ENCODE measurements around the gene CD22. TPM values are rescaled to one million over a fixed set of nuclear protein-coding genes. Genes with fewer than 3 reads are reported as not detected.

CD22 gene
- total RNA-seq, 1 experiment from 2014 or later = not detected

GRCh38 chr19:35318679-35319448, 10.1 kb upstream of the CD22 start:
- BruUV-seq (replicated peaks) = no TSS peak
- peaks cover 7% of the 10 kb centered on the region for H3K4me1 Mint-ChIP-seq (ENCODE audit: low read depth, unreplicated experiment)
- TF ChIP-seq CTCF (IDR thresholded peaks at IDR 0.05; ENCODE audit: insufficient read depth in 1 of 2, low read depth in 1 of 2, low read length in 1 of 2, severe bottlenecking in 1 of 2, unreplicated experiment in 1 of 2) = no peak
- Histone ChIP-seq H3K36me3 (ENCODE audit: control insufficient read depth, insufficient read depth, low read length) (no peaks in the 10 kb centered on the region), H3K4me3 (ENCODE audit: low read depth, low read length) (no peak overlapping the region), H3K4me1 (no peaks in the 10 kb centered on the region), H3K9me3 (peaks cover 4% of the 10 kb centered on the region; the same call in 1 of the 2 replicates), H3K27me3 (replicated peaks; ENCODE audit: control insufficient read depth, insufficient read depth, low read length) (no peaks in the 10 kb centered on the region)
- no peaks in the 10 kb centered on the region for H3K27me3 Mint-ChIP-seq (ENCODE audit: insufficient read depth, unreplicated experiment)
- H3K4me3 Mint-ChIP-seq (ENCODE audit: unreplicated experiment) = no peak overlapping the region
- H3K9me3 Mint-ChIP-seq (ENCODE audit: unreplicated experiment) = peaks cover 9% of the 10 kb centered on the region
- H3K36me3 Mint-ChIP-seq (ENCODE audit: insufficient read depth, unreplicated experiment) = no peaks in the 10 kb centered on the region
- ChIA-PET POLR2A (no interaction called here), CTCF (interaction anchor here (0.6 kb wide), 1 partner anchor 176 kb away, joined by 3 read pairs; no protein-coding TSS in a partner anchor)
- no peak for DNase-seq
- no peak overlapping the region for H3K27ac Mint-ChIP-seq (ENCODE audit: unreplicated experiment)
- intact Hi-C loops (cut with micrococcal nuclease; ENCODE audit: unreplicated experiment) = no loop called here

GRCh38 chr19:35320065-35320713, 8.8 kb upstream of the CD22 start:
- Histone ChIP-seq H3K9me3 (peaks cover 4% of the 10 kb centered on the region; the same call in 1 of the 2 replicates), H3K36me3 (ENCODE audit: control insufficient read depth, insufficient read depth, low read length) (no peaks in the 10 kb centered on the region), H3K27me3 (replicated peaks; ENCODE audit: control insufficient read depth, insufficient read depth, low read length) (no peaks in the 10 kb centered on the region), H3K4me1 (no peaks in the 10 kb centered on the region), H3K4me3 (ENCODE audit: low read depth, low read length) (no peak overlapping the region)
- BruUV-seq (replicated peaks) = no TSS peak
- intact Hi-C loops (cut with micrococcal nuclease; ENCODE audit: unreplicated experiment) = no loop called here
- peaks cover 9% of the 10 kb centered on the region for H3K9me3 Mint-ChIP-seq (ENCODE audit: unreplicated experiment)
- DNase-seq = no peak
- H3K27ac Mint-ChIP-seq (ENCODE audit: unreplicated experiment) = no peak overlapping the region
- H3K36me3 Mint-ChIP-seq (ENCODE audit: insufficient read depth, unreplicated experiment) = no peaks in the 10 kb centered on the region
- ChIA-PET CTCF (no interaction called here), POLR2A (no interaction called here)
- TF ChIP-seq CTCF (IDR thresholded peaks at IDR 0.05; ENCODE audit: insufficient read depth in 1 of 2, low read depth in 1 of 2, low read length in 1 of 2, severe bottlenecking in 1 of 2, unreplicated experiment in 1 of 2) = no peak
- H3K4me3 Mint-ChIP-seq (ENCODE audit: unreplicated experiment) = no peak overlapping the region
- peaks cover 14% of the 10 kb centered on the region for H3K4me1 Mint-ChIP-seq (ENCODE audit: low read depth, unreplicated experiment)
- H3K27me3 Mint-ChIP-seq (ENCODE audit: insufficient read depth, unreplicated experiment) = no peaks in the 10 kb centered on the region

GRCh38 chr19:35321291-35321690, 7.7 kb upstream of the CD22 start:
- no peak overlapping the region for H3K4me3 Mint-ChIP-seq (ENCODE audit: unreplicated experiment)
- CTCF ChIA-PET = no interaction called here
- H3K4me3 ChIP-seq (ENCODE audit: low read depth, low read length) = no peak overlapping the region
- H3K36me3 Mint-ChIP-seq (ENCODE audit: insufficient read depth, unreplicated experiment) = no peaks in the 10 kb centered on the region
- H3K27ac Mint-ChIP-seq (ENCODE audit: unreplicated experiment) = no peak overlapping the region
- H3K4me1 ChIP-seq = no peaks in the 10 kb centered on the region
- H3K36me3 ChIP-seq (ENCODE audit: control insufficient read depth, insufficient read depth, low read length) = no peaks in the 10 kb centered on the region
- no peak for TF ChIP-seq CTCF (IDR thresholded peaks at IDR 0.05; ENCODE audit: insufficient read depth in 1 of 2, low read depth in 1 of 2, low read length in 1 of 2, severe bottlenecking in 1 of 2, unreplicated experiment in 1 of 2)
- H3K4me1 Mint-ChIP-seq (ENCODE audit: low read depth, unreplicated experiment) = peaks cover 14% of the 10 kb centered on the region
- peaks cover 4% of the 10 kb centered on the region; the same call in 1 of the 2 replicates for H3K9me3 ChIP-seq
- H3K27me3 ChIP-seq (replicated peaks; ENCODE audit: control insufficient read depth, insufficient read depth, low read length) = no peaks in the 10 kb centered on the region
- DNase-seq = no peak
- no TSS peak for BruUV-seq (replicated peaks)
- H3K27me3 Mint-ChIP-seq (ENCODE audit: insufficient read depth, unreplicated experiment) = peaks cover 3% of the 10 kb centered on the region
- H3K9me3 Mint-ChIP-seq (ENCODE audit: unreplicated experiment) = peaks cover 9% of the 10 kb centered on the region
- POLR2A ChIA-PET = no interaction called here
- intact Hi-C loops (cut with micrococcal nuclease; ENCODE audit: unreplicated experiment) = no loop called here
